MG63 (cell line): ENCODE results near the gene HMBS. TPM values are rescaled to one million over a fixed set of nuclear protein-coding genes. Genes with fewer than 3 reads are reported as not detected.

ENCODE experiments used
- DNase-seq: peaks from one replicate; pipeline ENCODE4 v3.0.0-alpha.2; 2020
- H3K27me3 ChIP-seq: fragments of 250-450 bp; sonication (Bioruptor Pico); 2 replicates; pipeline ENCODE4 v1.5.1; 2020; ENCODE audit warnings: mild to moderate bottlenecking, moderate library complexity
- H3K36me3 ChIP-seq: fragments of 250-450 bp; sonication (Bioruptor Pico); 2 replicates; pipeline ENCODE4 v1.5.1; 2020; ENCODE audit warnings: mild to moderate bottlenecking, moderate library complexity
- H3K4me3 ChIP-seq: fragments of 250-450 bp; sonication (Bioruptor Pico); 2 replicates; pipeline ENCODE4 v1.5.1; 2020; ENCODE audit warnings: mild to moderate bottlenecking, moderate library complexity
- H3K9me3 ChIP-seq: fragments of 250-450 bp; sonication (Bioruptor Pico); 2 replicates; pipeline ENCODE4 v1.5.1; 2020; ENCODE audit warnings: mild to moderate bottlenecking, moderate library complexity
- total RNA-seq: library from RNA; depleted of rRNA; stranded (reverse); fragments of >200 nt; shearing (Covaris generic); gene quantifications from 2 replicates; pipeline ENCODE4 v1.2.3, GENCODE V29; 2014; ENCODE audit warnings: low replicate concordance

Gene HMBS
- total RNA-seq, 1 experiment from 2014 or later: 54.7 TPM

DNA sequence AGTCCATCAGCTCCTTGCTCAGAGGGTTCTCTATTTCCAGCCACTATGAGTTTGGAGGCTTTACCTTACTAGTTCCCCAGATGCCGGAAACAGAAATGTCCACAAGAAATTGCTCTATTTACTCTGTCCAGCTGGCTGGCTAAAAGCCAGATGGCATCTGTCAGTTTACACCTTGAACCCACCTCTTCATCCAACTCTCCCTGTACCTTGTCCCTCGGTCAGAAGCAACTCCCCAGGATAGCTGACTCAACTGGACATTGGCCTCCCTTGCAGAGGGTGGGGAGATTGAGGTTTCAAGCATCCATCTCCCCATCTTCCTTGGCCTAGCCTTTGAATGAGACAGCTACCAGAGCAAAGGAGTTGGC, 24.2 kb downstream of the HMBS start:
- DNase-seq: no peak
- Histone ChIP-seq H3K4me3 (peak overlapping the region; percentile 83), H3K36me3 (peaks cover 14% of the 10 kb centered on the region), H3K27me3 (no peaks in the 10 kb centered on the region), H3K9me3 (no peaks in the 10 kb centered on the region)

DNA sequence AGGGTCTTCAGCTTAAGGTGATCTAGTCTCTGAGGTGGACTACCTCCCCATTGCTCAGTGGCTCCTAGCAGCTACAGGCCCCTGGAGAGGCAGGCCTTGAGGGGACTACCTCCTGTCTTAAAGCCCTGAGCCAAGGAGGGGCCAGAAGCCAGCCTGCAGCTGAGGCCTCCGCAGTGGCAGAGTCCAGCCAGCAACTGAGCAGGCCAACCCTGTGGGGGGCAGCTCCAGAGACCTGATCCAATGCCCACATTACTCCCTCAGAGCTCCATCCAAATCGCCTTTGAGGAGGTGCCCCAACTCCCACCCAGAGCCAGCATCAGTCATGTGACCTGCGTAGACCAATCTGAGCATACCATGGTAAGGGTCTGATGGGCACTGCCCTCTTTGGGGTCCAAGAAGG, 25.2 kb downstream of the HMBS start:
- H3K4me3 ChIP-seq: no peak overlapping the region
- no peaks in the 10 kb centered on the region for H3K9me3 ChIP-seq
- H3K36me3 ChIP-seq: peaks cover 15% of the 10 kb centered on the region
- no peaks in the 10 kb centered on the region for H3K27me3 ChIP-seq
- DNase-seq: no peak

DNA sequence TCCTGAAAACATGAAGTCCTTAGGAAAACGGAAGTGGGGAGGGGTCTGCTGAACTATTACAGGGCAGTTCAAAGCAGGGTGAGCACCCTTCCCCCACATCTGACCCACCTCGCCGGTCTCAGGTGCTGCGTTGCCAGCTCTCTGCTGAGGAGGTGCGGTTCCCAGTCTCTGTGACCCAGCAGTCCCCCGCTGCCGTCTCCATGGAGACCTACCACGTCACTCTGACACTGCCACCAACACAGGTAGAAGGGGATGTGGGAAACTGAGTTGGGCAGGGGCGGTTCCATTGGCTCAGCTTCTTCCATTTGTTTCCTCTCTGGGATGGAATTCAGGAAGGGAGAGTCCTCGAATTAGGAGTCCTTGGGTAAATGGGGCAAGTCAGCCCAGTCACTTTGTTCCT, 25.8 kb downstream of the HMBS start:
- DNase-seq: no peak
- Histone ChIP-seq H3K4me3 (no peak overlapping the region), H3K36me3 (peaks cover 16% of the 10 kb centered on the region), H3K27me3 (no peaks in the 10 kb centered on the region), H3K9me3 (no peaks in the 10 kb centered on the region)

DNA sequence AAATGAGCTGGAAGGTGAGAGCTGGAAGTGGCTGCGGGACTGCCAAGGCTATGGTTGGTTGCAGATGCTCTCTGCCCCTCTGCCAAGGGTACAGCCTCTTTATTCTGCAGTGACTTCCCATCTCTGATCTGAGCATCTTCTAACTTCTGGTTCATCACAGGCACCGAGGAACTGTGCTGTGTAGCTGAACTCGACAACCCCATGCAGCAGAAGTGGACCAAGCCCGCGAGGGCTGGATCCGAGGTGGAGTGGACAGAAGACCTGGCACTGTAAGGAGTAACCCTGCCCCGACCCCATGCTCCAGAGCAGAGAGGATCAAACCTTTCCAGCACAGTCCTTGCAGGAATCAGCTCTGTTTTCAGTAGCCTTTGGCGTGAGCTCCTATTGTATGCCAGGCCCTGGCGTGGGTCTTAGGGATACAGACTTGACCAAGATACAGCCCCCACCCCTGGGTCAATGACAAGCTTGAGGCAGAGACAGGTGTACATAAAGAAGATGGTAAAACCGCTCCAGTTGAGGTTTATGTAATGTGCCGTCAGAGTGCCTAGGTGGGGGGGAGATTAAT, 26.8 kb downstream of the HMBS start:
- Histone ChIP-seq H3K9me3 (no peaks in the 10 kb centered on the region), H3K4me3 (no peak overlapping the region), H3K27me3 (no peaks in the 10 kb centered on the region), H3K36me3 (peaks cover 18% of the 10 kb centered on the region)
- no peak for DNase-seq

DNA sequence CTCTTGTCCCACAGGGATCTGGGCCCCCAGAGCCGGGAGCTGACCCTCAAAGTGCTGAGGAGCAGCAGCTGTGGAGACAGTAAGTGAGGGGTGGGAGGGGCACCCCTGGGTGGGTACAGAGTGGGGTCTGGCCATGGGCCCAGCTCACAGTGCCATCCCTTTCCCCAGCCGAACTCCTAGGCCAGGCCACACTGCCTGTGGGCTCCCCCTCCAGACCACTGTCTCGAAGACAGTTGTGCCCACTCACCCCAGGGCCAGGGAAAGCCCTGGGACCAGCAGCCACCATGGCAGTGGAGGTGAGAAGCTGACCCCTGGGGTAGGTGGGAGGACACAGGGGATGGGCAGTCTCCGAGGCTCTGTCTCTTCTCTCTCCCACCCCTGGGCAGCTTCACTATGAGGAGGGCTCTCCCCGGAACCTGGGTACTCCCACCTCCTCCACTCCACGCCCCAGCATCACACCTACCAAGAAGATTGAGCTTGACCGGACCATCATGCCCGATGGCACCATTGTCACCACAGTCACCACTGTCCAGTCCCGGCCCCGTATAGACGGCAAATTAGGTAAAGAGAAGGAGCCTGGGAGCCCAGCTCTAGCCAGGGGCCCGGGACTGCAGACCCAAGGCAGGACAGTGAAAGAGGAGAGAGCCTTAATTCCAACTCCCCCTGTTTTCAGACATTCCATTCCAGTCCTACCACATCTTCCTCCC, 27.8 kb downstream of the HMBS start:
- DNase-seq: no peak
- no peaks in the 10 kb centered on the region for H3K9me3 ChIP-seq
- no peaks in the 10 kb centered on the region for H3K27me3 ChIP-seq
- peaks cover 18% of the 10 kb centered on the region for H3K36me3 ChIP-seq
- no peak overlapping the region for H3K4me3 ChIP-seq

DNA sequence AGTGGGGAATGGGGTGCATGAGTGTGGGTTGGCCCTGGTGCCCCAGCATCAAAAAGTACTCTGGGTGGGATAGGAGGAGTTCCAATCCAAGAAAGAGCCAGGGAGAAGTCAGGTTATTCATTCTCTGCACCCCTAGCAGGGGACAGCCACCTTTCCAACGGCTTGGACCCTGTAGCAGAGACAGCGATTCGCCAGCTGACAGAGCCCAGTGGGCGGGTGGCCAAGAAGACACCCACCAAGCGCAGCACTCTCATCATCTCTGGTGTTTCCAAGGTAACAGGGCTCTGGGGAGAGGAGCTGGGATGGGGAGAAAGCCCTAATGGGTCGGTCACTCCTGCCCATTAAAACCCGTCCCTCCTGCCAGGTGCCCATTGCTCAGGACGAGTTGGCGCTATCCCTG, 29.0 kb downstream of the HMBS start:
- Histone ChIP-seq H3K9me3 (no peaks in the 10 kb centered on the region), H3K36me3 (peaks cover 18% of the 10 kb centered on the region), H3K27me3 (no peaks in the 10 kb centered on the region), H3K4me3 (no peak overlapping the region)
- no peak for DNase-seq

DNA sequence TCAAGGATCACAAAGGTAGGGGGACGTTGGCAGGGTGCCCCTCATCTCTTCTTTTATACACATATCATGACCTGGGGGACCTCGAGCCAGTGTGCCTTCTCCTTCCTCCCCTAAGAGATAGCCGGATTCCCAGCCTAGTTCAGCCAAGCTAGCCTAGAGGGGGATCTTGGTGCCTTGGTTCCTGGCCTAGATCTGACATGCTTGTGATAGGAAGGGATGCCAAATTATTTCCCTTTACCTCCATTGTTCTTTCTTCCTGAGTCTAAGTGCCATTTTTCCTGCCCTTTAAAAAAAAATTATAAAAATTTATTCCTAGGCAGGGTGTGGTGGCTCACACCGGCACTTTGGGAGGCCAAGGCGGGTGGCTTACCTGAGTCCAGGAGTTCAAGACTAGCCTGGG, 29.7 kb downstream of the HMBS start:
- peaks cover 18% of the 10 kb centered on the region for H3K36me3 ChIP-seq
- H3K27me3 ChIP-seq: no peaks in the 10 kb centered on the region
- no peaks in the 10 kb centered on the region for H3K9me3 ChIP-seq
- DNase-seq: no peak
- no peak overlapping the region for H3K4me3 ChIP-seq

DNA sequence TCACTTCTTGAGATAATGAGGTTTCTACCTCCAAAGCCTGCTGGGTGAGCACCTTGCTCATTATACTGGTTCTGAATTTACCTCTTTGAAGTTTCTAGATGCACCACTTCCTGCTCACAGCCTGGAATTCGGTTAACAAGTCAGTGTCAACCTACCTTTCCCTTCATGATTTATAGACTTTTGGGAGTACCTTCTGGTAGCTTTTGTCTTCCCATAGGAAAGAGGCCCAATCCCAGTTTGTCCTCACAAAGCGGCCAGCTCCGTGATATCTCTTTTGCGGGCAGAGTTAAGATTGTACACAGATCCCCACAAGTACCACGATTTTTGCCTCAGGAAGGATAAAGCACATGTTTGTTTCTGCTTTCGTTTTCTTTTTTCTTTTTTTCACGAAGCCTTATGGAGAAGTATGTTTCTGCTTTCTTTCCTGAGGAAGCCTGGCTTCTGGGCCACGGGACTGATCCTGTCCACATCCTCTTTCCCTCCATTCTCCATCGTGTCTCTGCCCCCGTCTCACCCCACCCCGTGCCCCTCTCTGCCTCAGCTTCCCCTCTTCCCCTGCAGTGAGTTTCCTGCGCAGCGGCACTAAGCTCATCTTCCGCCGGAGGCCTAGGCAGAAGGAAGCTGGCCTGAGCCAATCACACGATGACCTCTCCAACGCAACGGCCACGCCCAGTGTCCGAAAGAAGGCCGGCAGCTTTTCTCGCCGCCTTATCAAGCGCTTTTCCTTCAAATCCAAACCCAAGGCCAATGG, 31.0 kb downstream of the HMBS start:
- peaks cover 13% of the 10 kb centered on the region; the same call in 1 of the 2 replicates for H3K36me3 ChIP-seq
- H3K27me3 ChIP-seq: no peaks in the 10 kb centered on the region
- no peak overlapping the region for H3K4me3 ChIP-seq
- no peak for DNase-seq
- no peaks in the 10 kb centered on the region for H3K9me3 ChIP-seq

DNA sequence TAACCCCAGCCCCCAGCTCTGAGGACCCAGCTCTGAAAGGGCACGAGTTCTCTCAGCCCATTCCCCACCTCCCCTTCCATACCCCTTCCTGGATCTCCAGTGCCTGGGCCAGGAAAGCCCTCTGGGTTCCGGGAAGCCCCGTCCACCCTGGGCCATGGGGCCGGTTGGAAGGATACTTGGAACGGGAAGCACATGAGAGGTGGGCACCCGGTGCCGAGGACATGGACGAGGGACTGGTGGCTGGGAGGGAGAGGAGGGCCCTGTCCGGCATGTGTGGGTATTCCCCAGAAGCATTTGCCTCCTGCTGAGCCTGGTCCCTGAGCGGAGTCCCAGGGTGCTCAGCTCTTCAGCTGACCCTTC, 31.5 kb downstream of the HMBS start:
- DNase-seq: no peak
- Histone ChIP-seq H3K36me3 (peaks cover 13% of the 10 kb centered on the region; the same call in 1 of the 2 replicates), H3K9me3 (no peaks in the 10 kb centered on the region), H3K4me3 (no peak overlapping the region), H3K27me3 (no peaks in the 10 kb centered on the region)

DNA sequence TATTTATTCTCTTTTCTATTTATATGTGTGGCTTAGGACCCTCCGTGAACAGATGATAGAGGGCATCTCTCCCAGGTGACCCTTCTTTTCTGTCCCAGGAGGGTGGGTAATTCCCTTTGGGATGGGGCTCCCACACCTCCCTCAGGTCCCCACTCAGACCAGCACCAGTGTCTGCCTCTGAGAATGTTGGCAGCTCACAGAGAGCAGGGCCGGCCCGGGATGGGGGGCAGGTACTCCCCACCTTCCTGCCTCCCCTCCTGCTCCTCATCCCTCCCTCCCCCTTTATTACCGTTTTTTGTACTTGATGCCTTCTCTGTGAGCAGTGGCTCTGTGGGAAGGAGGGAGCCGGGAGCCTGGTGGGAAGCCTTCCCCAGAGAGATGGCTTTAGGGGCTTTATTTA, 31.9 kb downstream of the HMBS start:
- no peak for DNase-seq
- Histone ChIP-seq H3K9me3 (no peaks in the 10 kb centered on the region), H3K36me3 (peaks cover 11% of the 10 kb centered on the region; the same call in 1 of the 2 replicates), H3K27me3 (no peaks in the 10 kb centered on the region), H3K4me3 (no peak overlapping the region)

DNA sequence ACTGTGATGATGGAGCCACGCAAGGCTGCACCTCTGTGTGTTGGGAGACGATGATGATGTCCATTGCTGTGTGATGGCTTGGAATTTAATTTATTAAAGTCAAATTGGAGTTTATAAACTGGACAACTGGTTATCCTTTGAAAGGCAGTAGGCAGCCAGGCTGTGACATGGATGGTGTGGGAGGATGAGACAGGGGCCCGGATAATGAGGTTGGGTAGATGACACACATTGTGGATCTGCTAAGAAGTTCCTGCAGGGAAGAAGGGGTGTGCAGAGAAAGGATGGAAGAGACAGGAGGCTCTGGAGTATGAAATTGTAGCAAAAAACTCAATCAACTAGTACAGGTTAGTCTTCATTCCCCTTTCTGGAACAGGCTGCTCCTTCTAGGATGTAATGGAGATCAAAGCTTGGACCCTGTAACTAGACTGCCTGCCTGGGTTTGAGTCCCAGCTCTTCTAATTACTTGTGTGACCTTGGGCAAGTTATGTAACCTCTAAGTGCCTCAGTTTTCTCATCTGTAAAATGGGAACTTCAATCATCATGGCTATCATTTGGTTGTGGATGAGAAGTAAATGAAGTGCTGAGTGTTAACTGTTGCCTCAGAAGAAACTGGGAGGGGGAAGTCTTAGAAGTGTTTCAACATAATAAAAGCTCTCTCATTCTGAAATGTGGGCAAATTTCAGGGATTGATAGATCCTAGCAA, 32.5 kb downstream of the HMBS start:
- no peak for DNase-seq
- Histone ChIP-seq H3K27me3 (no peaks in the 10 kb centered on the region), H3K36me3 (peaks cover 7% of the 10 kb centered on the region; the same call in 1 of the 2 replicates), H3K4me3 (no peak overlapping the region), H3K9me3 (no peaks in the 10 kb centered on the region)

DNA sequence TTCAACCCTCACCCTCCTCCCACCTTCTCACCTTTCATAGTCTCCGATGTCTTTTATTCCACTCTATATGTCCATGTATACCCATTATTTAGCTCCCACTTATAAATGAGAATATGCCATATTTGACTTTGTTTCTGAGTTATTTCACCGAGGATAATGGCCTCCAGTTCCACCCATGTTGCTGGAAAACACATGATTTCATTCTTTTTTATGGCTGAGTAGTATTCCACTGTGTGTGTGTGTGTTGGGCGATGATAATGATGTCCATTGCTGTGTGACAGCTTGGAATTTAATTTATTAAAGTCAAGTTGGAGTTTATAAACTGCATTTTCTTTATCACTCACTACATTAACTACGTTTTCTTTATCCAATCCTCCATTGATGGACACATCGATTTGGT, 33.5 kb downstream of the HMBS start:
- DNase-seq: no peak
- Histone ChIP-seq H3K4me3 (no peak overlapping the region), H3K9me3 (no peaks in the 10 kb centered on the region), H3K36me3 (peaks cover 7% of the 10 kb centered on the region; the same call in 1 of the 2 replicates), H3K27me3 (no peaks in the 10 kb centered on the region)

DNA sequence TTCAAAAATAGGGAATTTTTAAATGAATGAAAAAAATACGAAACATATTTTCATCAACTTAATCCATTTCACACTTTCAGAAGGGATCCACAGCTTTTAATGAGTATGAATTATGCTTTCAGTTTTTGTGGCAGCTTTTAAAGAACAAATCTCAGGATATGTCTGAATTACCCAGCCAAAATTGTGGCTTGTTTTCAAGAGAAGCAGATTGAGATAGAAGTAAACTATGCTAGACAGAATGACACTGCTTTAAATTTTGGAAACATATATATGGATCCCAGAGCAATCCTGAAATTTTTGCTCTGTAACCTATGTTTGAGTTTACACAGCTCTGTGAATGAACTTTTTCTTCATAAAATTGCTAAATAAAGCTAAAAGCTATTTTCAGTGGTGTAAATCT, 34.3 kb downstream of the HMBS start:
- Histone ChIP-seq H3K27me3 (no peaks in the 10 kb centered on the region), H3K36me3 (peaks cover 5% of the 10 kb centered on the region; the same call in 1 of the 2 replicates)

DNA sequence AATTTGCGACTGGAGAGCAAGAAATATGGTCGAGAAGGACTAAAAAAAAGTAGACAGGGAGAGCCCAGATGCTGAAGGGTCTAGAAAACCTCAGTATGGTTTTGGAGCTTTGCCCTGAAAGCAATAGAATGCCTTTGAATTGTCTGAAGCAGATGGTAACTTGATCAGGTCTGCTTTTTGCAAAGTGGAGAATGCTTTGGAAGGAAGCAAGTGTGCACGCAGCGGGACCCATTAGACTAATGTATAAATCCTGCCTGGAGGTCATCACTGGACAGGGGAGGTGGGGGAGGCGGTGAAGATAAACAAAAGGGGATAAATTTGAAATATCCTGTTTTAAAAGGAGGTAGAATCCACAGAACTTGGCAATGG, 35.9 kb downstream of the HMBS start:
- no peak for DNase-seq
- Histone ChIP-seq H3K9me3 (no peaks in the 10 kb centered on the region), H3K27me3 (no peaks in the 10 kb centered on the region), H3K36me3 (peaks cover 11% of the 10 kb centered on the region; the same call in 1 of the 2 replicates), H3K4me3 (peak overlapping the region; percentile 87)

More for the DNA sequence above, 34.3 kb downstream of the HMBS start:
- no peak for DNase-seq
- H3K9me3 ChIP-seq: no peaks in the 10 kb centered on the region
- no peak overlapping the region for H3K4me3 ChIP-seq

DNA sequence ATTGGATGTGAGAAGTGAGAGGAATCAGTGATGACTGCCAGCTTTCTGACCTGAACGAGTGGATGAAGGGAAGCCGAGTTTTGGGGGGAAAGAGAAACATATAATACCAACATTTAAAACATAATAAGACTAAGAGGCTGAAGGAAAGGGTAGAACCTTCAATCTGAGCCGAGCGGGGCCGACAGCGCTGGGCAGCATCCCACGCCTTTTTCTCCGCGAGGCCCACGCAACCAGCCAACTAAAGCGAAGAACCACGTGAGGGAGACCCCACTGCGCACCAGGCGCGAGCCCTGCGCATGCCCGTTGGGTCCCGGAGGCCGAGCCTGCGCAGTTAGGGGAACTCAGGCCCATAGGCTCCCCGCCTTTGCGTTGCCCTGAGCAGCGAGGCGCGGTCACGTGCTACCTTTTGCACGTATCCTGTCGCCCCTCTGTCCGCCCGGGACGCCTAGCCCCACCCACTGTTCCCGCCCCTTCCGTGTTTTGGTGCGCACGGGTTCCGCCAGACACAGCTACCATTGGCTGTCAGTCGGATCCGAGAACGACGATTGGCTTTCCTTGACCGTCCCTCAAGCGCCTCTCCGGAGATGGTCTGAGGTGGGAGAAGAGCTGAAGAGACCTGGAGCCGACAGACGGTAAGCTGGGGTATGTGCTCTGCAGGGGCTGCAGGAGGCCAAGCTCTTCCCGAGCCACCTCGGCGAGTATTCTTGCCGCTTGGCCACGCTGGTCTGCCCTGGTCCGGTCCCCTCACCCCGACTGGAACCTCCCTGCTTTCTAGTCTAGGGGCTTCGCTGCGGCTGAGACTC, 36.5 kb downstream of the HMBS start, which contains the start of gene HINFP:
HINFP (plus strand) TSS at position 573 of the 803 bp plus-strand sequence. CDS start 5,365 bp downstream, outside the sequence.
- peak; percentile 99 for DNase-seq
- H3K27me3 ChIP-seq: no peaks in the 10 kb centered on the region
- peak within 1 kb of the TSS; percentile 87 for H3K4me3 ChIP-seq
- no peaks in the 10 kb centered on the region for H3K9me3 ChIP-seq
- H3K36me3 ChIP-seq: peaks cover 11% of the 10 kb centered on the region; the same call in 1 of the 2 replicates

DNA sequence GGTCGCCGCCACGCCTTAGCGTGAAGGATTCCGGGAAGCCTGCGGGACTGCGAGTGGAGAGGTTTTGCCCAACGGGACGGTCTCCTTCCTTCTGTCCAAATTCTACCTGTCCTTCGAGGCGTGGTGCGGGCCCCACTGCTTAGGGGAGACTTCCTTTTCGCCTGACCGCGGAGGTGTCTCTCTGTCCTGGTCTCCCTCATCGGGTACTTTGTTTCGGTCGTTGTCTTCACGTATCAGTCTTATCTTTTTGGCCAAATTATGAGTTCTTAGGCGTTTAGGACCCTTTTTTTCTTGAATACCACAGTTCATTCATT, 37.1 kb downstream of the HMBS start:
- Histone ChIP-seq H3K27me3 (no peaks in the 10 kb centered on the region), H3K4me3 (peak overlapping the region; percentile 87), H3K9me3 (no peaks in the 10 kb centered on the region), H3K36me3 (peaks cover 11% of the 10 kb centered on the region; the same call in 1 of the 2 replicates)
- DNase-seq: no peak
